Loucy (cell line): ENCODE data around the gene SH3BP5.

Experiments
- EZH2phosphoT487 ChIP-seq: fragments of 200-600 bp; IDR thresholded peaks from 2 replicates; pipeline ENCODE4 v1.6.1; 2018; ENCODE audit warnings: antibody characterized with exemption, mild to moderate bottlenecking, moderate library complexity, borderline replicate concordance
- TF ChIP-seq, protein P1 (sequence below): fragments of 200-600 bp; sonication (generic); conservative IDR thresholded peaks from 2 replicates; pipeline ENCODE4 v1.5.1; 2014; ENCODE audit warnings: mild to moderate bottlenecking, antibody characterized with exemption, low read length

DNA sequence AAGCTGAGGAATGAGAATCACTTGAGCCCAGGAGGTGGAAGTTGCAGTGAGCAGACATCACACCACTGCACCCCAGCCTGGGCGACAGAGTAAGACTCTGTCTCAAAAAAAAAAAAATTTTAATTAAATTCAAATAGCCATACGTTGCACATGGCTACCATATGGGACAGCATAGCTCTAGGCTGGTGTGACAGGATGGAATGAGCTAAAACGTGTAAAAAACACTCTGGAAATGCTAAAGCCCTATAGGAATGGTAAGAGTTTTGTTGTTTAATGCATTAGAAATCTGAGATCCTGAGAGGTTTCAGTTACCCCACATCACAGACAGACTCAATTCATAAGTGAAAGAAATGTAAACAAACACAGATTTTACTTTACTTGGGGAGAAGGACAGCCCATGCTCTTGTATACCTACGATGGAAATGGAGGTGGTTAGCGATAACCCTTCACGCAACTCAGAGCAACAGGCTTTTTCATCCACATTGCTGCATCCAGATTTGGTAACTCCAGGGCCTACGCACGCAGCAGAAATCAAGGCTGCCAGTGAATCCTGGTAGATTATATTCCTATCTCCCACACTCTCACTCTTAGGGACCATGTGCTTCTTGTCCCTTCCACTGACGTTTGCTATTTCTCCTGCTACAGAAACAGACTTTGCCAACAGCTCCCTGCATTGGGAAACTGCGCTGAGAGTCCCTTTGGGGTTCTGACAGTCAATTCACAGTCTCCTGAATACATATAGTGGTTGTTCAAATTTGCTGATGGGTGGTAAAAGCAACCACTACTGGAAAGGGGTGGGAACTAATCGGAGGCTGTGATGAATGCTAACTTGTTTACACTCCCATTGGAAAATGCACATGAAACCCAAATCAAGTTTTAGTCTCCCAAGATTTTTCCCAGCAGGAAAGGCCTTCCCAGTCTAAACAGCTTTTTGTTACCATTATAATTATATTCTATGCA lies 3.1 kb downstream of the SH3BP5 start:
- TF ChIP-seq, protein P1, sequence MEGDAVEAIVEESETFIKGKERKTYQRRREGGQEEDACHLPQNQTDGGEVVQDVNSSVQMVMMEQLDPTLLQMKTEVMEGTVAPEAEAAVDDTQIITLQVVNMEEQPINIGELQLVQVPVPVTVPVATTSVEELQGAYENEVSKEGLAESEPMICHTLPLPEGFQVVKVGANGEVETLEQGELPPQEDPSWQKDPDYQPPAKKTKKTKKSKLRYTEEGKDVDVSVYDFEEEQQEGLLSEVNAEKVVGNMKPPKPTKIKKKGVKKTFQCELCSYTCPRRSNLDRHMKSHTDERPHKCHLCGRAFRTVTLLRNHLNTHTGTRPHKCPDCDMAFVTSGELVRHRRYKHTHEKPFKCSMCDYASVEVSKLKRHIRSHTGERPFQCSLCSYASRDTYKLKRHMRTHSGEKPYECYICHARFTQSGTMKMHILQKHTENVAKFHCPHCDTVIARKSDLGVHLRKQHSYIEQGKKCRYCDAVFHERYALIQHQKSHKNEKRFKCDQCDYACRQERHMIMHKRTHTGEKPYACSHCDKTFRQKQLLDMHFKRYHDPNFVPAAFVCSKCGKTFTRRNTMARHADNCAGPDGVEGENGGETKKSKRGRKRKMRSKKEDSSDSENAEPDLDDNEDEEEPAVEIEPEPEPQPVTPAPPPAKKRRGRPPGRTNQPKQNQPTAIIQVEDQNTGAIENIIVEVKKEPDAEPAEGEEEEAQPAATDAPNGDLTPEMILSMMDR = no peak
- no peak for TF ChIP-seq EZH2phosphoT487
